NCI-H69 (cell line): ENCODE results near the gene NEMP2.

Source experiments
- DNase-seq: peaks from one replicate; lab custom pipeline; 2025; lab: John Stamatoyannopoulos, UW

NEMP2 gene

DNA sequence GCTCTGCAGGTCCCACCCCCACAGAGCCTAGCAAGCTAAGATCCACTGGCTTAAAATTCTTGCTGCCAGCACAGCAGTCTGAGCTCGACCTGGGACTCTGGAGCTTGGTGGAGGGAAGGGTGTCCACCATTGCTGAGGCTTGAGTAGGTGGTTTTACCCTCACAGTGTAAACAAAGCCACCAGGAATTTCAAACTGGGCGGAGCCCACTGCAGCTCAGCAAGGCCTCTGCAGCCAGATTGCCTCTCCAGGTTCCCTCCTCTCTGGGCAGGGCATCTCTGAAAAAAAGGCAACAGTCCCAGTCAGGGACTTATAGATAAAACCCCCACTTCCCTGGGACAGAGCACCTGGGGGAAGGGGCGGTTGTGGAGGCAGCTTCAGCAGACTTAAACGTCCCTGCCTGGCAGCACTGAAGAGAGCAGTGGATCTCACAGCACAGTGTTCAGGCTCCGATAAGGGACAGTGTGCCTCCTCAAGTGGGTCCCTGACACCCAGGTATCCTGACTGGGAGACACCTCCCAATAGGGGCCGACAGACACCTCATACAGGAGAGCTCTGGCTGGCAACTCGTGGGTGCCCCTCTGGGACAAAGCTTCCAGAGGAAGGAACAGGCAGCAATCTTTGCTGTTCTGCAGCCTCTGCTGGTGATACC, 20.0 kb upstream of the NEMP2 start:
- DNase-seq: no peak

DNA sequence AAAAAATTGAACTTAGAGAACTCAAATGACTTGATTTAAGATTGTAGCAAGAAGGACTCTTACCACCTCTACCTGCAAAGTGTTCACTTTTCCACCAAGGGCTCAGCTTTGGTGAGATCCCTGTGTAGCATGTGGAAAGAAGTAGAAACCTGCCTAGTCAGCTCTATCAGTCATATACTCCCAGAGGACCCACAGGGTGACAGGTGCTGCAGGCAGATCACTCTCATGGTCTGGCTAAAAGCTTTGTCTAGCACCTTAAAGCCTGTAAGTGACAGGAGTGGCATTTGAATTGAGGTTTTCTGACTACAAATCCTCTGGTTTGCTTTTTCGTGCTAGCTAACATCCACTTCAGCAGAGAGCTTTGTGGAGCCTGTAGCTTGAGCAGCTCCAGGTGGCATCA, 18.7 kb upstream of the NEMP2 start:
- DNase-seq: no peak

DNA sequence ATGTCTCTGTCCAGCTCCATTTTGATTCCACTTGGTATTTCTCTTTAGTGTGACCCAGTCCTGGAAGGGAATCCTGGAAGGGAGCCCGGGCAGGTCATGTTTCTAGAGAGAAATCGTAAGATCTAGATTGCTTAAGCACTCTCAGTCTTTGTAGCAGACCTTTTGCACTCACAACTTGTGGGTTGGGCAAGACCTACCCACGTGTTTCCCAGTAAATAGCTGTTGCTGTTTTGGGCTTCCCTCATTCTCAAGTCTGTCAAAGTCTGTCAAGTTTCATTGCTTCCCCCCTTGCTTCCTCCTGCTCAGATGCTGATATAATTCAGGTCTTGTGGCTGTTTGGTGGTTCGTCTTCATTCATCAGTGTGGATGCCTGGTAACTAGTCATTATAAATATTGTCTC, 17.4 kb upstream of the NEMP2 start:
- DNase-seq: no peak

DNA sequence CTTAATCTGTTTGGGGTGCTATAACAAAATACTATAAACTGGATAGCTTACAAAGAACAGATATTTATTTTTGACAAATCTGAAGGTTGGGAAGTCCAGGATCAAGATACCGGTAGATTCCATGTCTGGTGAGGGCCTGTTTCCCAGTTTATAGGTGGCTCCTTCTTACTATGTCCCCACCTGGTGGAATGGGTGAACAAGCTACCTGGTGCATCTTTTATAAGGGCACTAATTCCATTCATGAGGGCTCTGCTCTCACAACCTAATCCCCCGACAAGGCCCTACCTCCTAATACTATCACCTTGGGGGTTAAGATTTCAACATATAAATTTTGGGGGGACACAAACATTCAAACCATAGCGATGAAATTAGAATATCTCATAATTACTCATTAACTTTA, 15.6 kb upstream of the NEMP2 start:
- no peak for DNase-seq

DNA sequence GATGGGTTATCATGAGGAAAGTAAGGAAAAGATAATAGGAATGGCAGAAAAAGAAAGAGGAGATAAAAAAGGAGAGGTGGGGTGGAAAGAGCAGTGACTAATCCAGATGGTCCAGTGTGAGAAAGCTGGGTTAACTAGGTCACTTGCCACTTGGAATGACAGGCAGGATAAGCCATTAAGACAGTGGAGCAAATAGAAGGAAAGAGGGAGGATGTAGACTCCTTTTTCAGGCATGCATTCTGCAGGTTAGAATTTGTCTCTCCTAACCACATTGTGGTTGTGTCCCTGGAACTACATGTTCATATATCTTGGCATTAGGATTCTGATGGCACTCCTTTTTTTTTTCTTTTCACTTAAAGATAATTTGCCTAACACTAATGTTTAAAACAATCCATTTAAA, 13.4 kb upstream of the NEMP2 start:
- no peak for DNase-seq

DNA sequence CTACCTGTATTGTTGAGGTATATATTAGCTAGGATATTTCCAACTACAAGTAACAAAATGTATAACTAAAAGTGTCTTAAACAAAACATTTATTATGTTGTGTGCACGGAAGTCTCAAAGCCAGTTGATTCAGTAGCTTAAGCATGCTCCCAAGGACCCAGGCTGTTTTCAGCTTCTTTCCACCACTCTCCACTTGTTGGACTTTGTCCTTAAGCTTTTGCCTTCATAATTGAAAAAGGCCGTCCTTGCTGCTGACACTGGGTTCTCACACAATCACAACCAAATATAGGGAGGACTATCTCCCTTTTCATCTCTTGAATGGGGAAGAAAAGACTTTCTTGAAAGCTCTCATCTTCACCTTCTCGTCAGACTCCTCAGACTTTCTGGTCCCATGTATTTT, 12.2 kb upstream of the NEMP2 start:
- no peak for DNase-seq

DNA sequence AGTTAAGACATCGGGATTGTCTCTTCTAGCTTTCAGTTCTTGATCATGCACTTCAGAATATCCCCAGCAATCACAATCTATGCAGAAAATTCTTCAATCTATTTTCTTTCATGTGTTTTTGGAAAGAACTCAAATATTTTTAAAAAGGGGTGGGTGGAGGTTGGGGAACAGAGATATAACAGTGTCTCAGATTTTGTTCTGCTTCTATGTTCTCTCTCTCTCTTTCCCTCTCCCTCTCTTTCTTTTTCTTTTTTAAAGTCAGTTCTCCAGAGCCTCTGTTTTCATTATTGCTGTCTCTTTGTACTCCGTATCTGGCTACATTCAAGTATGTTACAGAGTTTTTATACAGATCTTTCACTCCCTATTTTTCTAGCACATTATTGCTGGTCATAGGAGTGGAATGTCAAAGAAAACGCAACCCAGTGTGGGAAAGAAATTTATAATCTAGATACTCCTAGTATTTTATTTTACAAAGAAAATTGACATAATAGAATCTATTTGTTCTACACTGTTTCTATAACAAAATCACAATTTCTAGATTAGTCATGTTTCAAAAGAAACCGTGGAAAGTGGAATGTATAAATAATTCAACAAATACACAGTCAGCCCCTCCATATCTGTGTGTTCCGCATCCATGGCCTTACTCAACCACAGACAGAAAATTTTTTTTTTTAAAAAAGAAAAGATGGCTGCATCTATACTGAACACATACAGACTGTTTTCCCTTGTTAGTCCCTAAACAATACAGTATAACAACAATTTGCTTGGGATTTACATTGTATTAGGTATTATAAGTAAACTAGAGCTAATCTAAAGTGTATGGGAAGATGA, 11.2 kb upstream of the NEMP2 start:
- no peak for DNase-seq

DNA sequence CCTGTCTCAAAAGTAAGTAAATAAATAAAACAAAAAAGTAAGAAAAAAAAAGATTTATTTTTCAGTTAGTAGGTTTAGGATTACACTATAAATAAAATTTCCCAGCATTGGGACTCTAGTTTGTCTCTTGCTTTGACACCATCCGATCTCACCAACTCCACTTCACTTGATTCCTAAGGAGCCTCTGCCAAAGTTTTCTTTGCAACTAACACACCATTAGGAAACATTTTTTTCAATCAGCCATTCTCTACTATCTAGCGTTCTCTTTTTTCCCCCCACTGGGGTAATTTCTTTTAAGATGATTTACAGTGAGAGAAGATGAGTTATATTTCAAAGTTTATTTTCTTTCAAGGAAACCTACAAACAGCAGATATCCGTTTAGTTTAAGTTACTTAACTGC, 10.6 kb upstream of the NEMP2 start:
- DNase-seq: no peak

DNA sequence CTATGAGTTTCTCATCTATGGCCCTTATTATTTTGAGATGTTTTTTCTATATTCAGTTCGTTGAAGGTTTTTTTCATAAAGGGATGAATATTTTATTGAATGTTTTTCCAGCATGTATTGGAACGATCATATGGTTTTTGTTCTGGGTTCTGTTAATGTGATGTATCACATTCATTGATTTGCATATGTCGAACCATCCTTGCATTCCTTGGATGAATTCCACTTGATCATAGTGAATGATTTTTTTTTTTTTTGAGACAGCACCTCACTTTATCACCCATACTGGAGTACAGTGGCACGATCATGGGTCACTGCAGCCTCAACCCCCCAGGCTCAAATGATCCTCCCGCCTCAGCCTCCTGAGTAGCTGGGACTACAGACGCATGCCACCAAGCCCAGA, 5.5 kb upstream of the NEMP2 start:
- peak; percentile 3 for DNase-seq

DNA sequence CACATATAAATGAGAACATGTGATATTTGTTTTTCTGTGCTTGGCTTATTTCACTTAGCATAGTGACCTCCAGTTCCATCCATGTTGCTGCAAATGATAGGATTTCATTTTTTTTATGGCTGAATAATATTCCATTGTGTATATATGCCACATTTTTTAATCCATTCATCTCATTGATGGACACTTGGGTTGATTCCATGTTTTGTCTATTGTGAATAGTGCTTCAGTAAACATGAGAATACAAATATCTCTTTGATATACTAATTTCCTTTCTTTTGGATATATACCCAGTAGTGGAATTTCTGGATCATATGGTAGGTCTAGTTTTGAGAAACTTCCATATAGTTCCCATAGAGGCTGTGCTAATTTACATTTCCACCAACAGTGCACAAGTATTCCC, 3.7 kb upstream of the NEMP2 start:
- DNase-seq: no peak

DNA sequence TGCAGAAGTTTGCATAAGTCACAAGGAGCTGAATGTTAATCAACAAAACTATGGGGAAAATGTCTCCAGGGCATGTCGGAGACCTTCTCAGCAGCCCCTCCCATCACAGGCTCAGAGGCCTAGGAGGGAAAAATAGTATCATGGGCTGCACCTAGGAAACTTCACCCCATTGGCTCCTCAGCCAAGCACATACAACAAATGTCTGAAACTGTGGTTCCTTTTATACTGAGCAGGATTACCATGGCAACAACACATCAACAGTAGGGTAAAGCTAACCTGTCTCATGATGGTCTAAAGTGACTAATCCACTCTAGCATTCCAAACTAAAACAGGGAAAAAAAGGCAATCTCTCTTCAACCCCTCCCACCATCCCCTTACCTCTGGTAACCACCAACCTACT, 3.2 kb upstream of the NEMP2 start:
- DNase-seq: no peak

DNA sequence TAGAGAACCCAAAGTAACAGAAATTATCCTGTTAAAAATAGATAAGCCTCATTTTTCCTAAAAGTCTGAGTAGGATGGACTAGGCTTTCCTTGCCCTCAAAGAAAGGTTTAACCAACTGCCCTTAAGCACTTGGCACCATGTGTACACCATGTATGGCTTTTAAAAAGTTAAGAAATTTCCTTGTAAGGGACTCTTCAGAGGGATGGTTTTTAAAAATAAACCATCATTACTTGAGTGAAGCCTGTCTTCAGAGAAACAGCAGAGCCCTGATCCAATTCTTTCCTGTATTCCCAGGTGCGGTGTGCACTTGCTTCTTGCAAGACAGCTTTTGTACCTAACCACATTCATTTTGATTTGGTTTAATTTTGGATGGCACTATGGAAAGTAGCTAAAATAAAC, 1.1 kb upstream of the NEMP2 start:
- DNase-seq: peak; percentile 30

DNA sequence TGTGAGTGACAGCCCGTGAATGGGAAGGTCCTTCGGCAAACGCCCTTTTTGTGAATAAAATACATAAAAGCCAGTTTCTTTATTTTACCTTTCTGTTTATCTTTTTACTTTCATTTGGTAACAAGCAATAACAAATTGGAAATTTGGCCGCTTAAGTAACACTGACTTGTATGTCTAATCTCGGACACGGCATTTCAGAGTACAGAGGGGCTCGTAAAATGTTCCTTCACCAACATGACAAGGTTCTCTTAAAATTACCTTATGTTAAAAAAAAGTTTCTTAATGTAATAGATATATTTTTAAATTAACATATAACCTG, 558 bp upstream of the NEMP2 start:
- no peak for DNase-seq

DNA sequence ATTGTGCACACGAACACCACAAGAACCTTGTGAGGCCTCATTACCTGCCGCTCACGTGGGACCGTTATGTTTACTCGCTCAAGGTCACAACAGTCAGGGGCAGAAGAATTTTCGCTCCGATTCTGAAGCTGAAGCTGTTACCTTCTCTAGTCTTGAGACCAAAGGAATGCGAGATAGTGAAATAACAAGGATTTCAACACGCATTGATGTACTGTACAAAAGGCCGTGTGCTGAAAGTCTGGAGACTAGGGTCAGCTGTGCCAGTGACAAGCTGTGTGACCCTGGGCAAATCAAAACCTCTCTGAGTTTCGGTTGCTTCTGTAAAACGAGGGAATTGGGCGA, 583 bp downstream of the NEMP2 start:
- DNase-seq: peak; percentile 39

DNA sequence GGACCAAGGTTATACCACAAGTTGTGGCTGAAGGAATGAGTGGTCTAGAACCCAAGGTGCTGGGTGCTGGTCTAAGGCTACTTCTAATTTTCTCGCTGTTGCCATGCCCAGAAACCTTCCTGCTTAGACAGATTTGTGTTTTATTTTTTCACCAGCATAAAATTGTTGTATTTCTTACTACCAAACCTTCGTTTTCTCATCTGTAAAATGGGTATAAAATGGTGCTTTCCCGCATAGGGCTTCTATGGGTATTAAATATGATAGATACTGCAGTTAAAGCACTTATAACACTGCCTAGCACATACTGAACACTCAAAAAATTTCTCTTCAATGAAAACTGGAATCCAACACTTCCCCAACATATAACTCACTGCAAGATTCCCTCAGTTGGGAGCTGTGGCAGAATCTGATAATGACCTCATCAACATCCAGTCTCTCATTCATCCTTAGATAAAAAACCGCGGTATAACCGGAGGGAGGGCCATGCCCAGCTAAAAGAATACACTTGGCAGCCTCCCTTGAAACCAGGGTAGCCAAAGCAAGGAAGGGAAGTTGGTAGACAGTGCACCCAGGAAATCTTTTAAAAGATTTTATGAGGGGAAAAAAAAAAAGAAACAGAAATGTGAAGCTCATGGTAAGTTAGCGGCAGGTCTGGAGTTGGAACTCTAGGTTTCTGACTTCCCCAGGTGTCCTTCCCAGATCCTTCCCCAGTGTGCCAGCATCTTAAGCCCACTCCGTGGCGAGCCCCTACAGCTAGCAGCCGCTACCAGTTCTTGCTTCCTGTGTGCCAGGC, 1.2 kb downstream of the NEMP2 start:
- peak; percentile 24 for DNase-seq

DNA sequence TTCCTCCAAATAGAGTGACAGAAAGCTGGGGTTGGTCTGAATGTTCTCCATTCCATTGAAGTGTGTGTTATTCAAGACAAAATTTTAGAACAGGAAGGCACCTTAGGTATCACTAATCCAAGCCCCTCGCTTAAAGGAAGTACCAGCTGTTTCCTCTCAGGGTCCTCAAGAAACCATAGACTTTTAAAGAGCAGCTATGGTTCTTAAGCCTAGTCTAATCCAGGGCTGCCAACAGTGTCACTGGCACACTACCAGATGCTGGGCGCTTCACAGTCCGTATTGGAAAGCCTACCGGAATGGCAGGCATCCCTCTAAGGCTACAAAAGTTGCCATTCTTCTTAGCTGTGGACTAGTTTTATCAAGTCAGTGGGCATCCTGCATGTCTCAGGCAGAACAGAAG, 1.9 kb downstream of the NEMP2 start:
- DNase-seq: peak; percentile 3

DNA sequence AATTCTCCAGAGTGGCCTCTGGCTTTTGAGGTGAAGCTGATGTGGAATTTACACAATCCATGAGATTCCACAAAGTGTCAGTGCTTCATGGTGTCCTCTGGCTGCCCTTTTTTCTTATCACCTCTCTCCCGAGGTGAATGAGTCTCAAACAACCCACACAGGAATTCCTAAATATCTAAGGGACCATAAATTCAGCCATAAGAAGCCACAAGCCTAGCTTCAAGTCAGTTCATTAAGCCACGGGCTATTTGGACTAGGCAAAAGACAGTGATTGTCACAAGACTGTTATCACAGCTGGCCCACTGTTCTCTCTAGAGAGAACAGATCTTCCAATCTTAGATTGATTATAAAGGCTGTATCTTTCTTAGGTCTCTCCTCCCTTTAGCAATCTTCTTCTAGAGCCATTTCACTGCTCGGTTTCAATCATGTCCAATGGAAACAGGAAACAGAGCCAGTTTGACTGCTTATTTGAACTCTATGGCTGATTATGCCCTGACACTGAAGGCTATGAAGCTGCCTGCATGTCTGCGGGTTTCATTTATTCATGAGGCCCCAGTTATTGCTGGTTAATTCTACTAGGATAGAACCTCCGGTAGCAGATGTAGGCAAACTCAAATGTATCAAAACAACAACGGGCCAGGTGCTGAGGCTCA, 4.1 kb downstream of the NEMP2 start:
- DNase-seq: no peak

DNA sequence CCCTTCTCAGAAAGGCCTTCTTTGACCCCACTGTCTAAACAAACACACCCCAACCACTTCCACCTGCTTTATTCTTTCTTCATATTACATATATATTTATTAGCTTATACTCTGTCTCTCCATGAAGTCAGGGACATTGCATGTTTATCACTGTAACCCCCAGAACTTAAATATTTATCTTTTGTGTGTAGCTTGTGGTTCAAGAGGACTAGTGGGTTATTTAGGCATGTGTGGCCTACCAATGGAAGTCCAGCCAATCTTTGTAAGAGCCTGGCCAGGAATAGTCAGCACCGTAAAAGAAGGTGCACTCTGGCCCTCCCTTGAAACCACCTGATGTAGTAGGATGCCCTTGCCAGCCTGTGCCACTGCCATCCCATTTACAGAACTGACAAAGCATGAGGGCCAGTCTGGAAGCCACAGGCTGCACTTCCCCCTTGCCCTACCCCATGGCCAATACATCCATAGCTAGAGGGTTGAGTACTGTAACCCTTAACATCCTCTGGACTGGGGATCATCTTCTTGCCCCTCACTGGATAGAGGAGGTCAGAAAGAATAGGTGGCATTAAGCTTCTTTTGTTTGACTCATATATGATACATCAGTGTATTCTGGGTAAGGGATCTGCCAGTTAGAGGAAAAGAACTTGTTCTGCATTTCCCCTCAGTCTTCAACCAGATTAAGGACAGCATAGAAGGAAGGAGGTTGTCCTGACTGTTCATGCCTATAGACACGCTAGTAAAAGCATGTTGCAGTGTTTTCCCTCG, 4.9 kb downstream of the NEMP2 start:
- DNase-seq: no peak

DNA sequence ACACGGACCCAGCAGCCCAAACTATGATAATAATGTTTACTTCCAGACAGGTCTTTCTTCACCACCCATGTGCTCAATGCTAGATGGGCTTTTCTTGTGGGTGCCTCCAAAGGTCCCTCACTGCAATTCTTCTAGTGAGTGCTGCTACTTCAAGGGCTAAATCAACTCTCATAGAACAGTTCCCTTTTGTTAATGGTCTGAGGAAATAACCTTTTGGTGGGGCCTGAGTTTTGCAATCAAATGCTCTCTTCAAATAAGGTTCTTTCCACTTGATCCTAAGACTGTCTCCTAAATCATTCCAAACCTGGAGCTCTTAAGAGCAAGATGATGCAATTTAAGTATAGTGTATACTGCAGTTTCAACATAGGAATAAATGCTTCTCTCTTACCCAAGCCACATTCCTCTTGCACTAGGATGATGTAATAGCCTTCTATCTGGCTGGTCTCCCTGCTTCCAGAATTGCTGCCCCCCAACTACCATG, 6.0 kb downstream of the NEMP2 start:
- DNase-seq: no peak

DNA sequence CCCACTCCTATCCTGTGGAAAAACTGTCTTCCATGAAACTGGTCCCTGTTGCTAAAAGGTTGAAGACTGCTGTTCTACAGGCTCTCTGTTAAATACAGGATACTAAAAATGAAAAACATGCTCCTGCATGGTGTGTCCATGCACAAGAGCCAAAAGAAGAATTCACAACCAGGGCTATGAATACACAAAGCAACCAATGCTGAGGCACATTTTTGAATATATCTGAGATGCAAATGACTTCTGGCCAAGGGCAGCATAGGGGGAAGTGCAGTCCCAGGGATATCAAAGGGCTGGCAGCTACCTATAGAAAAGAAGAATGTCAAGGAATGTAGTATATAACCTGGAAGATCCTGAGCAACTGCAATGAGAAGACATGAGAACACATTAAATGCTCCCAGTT, 6.6 kb downstream of the NEMP2 start:
- DNase-seq: no peak

DNA sequence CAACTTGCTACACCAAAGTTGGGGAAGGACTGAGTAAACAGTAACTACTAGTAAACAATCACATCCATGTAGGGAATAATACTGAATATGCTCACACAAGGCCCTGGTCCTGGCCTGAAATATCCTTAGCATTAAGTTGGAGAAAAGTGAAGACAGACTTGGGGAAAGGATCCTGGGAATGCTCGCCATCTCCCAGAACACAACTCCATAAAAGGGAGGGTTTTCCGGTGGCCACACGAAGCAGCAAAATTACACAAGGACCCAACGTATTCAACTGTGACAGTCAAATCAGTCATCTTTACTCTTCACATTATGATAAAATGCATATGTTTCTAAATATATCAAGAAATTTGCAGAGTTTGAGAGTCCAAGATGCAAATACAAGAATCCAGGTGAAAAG, 7.3 kb downstream of the NEMP2 start:
- no peak for DNase-seq
